Neural progenitor cell (in vitro differentiated cells): Measurements from ENCODE around the gene TEX14. TPM values are rescaled to one million over a fixed set of nuclear protein-coding genes. Genes with fewer than 3 reads are reported as not detected.
A peak's percentile ranks its signal among the peaks of the same experiment; 100 is the strongest.

Source experiments
- DNase-seq: peaks from one replicate; pipeline ENCODE4 v3.0.0-alpha.2; 2016; ENCODE audit warnings: low spot score
- H2AFZ ChIP-seq: fragments of 200-600 bp; sonication (generic); replicated peaks from 2 replicates; pipeline ENCODE4 v1.6.1; 2016; ENCODE audit warnings: antibody characterized with exemption
- H3F3A ChIP-seq: fragments of 200-600 bp; sonication (generic); 2 replicates; pipeline ENCODE4 v1.6.1; 2016; ENCODE audit warnings: antibody characterized with exemption, low read depth
- H3K27ac ChIP-seq: fragments of 200-600 bp; sonication (generic); 2 replicates; pipeline ENCODE4 v1.5.1; 2016; ENCODE audit warnings: mild to moderate bottlenecking
- H3K27me3 ChIP-seq: fragments of 200-600 bp; sonication (generic); 2 replicates; pipeline ENCODE4 v1.6.1; 2016; ENCODE audit warnings: mild to moderate bottlenecking, moderate library complexity
- H3K36me3 ChIP-seq: fragments of 200-600 bp; sonication (generic); 2 replicates; pipeline ENCODE4 v1.5.1; 2016
- H3K4me1 ChIP-seq: fragments of 200-600 bp; sonication (generic); 2 replicates; pipeline ENCODE4 v1.6.1; 2016; ENCODE audit warnings: mixed run types
- H3K4me2 ChIP-seq: fragments of 200-600 bp; sonication (generic); 2 replicates; pipeline ENCODE4 v1.6.1; 2016
- H3K4me3 ChIP-seq: fragments of 200-600 bp; sonication (generic); 2 replicates; pipeline ENCODE4 v1.5.1; 2016
- H3K79me2 ChIP-seq: fragments of 200-600 bp; sonication (generic); 2 replicates; pipeline ENCODE4 v1.6.1; 2016; ENCODE audit warnings: low read depth
- H3K9ac ChIP-seq: fragments of 200-600 bp; sonication (generic); 2 replicates; pipeline ENCODE4 v1.6.1; 2016
- H3K9me3 ChIP-seq: fragments of 200-600 bp; sonication (generic); 2 replicates; pipeline ENCODE4 v1.5.1; 2016; ENCODE audit warnings: low read depth
- H4K20me1 ChIP-seq: fragments of 200-600 bp; sonication (generic); 2 replicates; pipeline ENCODE4 v1.6.1; 2016; ENCODE audit warnings: low read depth
- H3K27ac Mint-ChIP-seq: 3 replicates; pipeline ENCODE4 v1.8.0; 2021; ENCODE audit warnings: mixed read lengths
- H3K27me3 Mint-ChIP-seq: 2 replicates; pipeline ENCODE4 v1.8.0; 2022; ENCODE audit warnings: low read depth, mild to moderate bottlenecking, inconsistent platforms, moderate library complexity, mixed read lengths; ENCODE audit not compliant: insufficient read depth
- H3K36me3 Mint-ChIP-seq: 3 replicates; pipeline ENCODE4 v1.8.0; 2021; ENCODE audit warnings: mixed read lengths
- H3K4me1 Mint-ChIP-seq: 3 replicates; pipeline ENCODE4 v1.8.0; 2021; ENCODE audit warnings: mixed read lengths
- H3K4me3 Mint-ChIP-seq: 3 replicates; pipeline ENCODE4 v1.8.0; 2021; ENCODE audit warnings: mild to moderate bottlenecking, moderate library complexity, mixed read lengths
- H3K9me3 Mint-ChIP-seq: 3 replicates; pipeline ENCODE4 v1.8.0; 2020; ENCODE audit warnings: mixed read lengths
- EZH2 ChIP-seq: fragments of 200-600 bp; sonication (generic); IDR thresholded peaks from 2 replicates; pipeline ENCODE4 v1.6.1; 2017; ENCODE audit warnings: antibody characterized with exemption, mild to moderate bottlenecking, moderate library complexity
- EZH2phosphoT487 ChIP-seq: fragments of 200-600 bp; sonication (generic); IDR thresholded peaks from 2 replicates; pipeline ENCODE4 v1.6.1; 2017; ENCODE audit warnings: antibody characterized with exemption
- total RNA-seq: library from RNA; depleted of rRNA; stranded (reverse); fragments of >200 nt; gene quantifications from 2 replicates; pipeline ENCODE4 v1.2.3, GENCODE V29; 2015; ENCODE audit warnings: low replicate concordance
- TF ChIP-seq, protein P1 (sequence below): fragments of 200-600 bp; sonication (generic); IDR thresholded peaks from 2 replicates; pipeline ENCODE4 v1.5.1; 2017; ENCODE audit warnings: antibody characterized with exemption, mild to moderate bottlenecking

Gene TEX14
- total RNA-seq, 1 donor from 2014 or later, result 0.09 TPM

DNA sequence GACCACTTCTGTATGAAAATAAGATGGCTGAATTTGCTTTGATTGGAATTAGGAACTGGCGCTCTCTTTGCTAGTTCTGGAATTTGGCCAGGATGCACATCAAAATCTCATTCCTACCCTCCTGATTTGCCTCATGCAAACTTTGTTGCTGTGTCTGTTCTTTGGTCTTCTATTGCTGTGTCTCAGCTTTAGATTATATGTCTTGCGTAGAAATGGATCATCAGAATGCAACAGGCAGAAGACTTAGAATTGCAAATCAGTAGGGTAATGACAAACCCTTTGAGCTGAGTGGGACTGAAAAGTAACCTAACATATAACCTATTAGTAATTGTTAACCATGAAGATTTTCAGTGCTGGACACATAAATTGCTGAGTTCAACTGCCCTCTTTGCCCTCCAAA, 30.9 kb upstream of the TEX14 start:
- H3K4me1 Mint-ChIP-seq, result no peaks in the 10 kb centered on the region
- H3K27ac Mint-ChIP-seq, result no peak overlapping the region
- no peak for TF ChIP-seq EZH2
- TF ChIP-seq EZH2phosphoT487, result no peak
- TF ChIP-seq, protein P1, sequence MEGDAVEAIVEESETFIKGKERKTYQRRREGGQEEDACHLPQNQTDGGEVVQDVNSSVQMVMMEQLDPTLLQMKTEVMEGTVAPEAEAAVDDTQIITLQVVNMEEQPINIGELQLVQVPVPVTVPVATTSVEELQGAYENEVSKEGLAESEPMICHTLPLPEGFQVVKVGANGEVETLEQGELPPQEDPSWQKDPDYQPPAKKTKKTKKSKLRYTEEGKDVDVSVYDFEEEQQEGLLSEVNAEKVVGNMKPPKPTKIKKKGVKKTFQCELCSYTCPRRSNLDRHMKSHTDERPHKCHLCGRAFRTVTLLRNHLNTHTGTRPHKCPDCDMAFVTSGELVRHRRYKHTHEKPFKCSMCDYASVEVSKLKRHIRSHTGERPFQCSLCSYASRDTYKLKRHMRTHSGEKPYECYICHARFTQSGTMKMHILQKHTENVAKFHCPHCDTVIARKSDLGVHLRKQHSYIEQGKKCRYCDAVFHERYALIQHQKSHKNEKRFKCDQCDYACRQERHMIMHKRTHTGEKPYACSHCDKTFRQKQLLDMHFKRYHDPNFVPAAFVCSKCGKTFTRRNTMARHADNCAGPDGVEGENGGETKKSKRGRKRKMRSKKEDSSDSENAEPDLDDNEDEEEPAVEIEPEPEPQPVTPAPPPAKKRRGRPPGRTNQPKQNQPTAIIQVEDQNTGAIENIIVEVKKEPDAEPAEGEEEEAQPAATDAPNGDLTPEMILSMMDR, result no peak
- Histone ChIP-seq H3K27ac (no peak overlapping the region), H3K36me3 (peaks cover 3% of the 10 kb centered on the region), H3K27me3 (no peaks in the 10 kb centered on the region), H3K9ac (no peak overlapping the region), H2AFZ (no peak overlapping the region), H4K20me1 (no peaks in the 10 kb centered on the region), H3K9me3 (no peaks in the 10 kb centered on the region), H3K4me2 (no peak overlapping the region), H3F3A (no peaks in the 10 kb centered on the region), H3K4me3 (no peak overlapping the region), H3K4me1 (no peaks in the 10 kb centered on the region), H3K79me2 (no peaks in the 10 kb centered on the region)
- peaks cover 2% of the 10 kb centered on the region for H3K36me3 Mint-ChIP-seq
- H3K4me3 Mint-ChIP-seq, result no peak overlapping the region
- peaks cover 2% of the 10 kb centered on the region for H3K27me3 Mint-ChIP-seq
- DNase-seq, result no peak
- no peaks in the 10 kb centered on the region for H3K9me3 Mint-ChIP-seq

DNA sequence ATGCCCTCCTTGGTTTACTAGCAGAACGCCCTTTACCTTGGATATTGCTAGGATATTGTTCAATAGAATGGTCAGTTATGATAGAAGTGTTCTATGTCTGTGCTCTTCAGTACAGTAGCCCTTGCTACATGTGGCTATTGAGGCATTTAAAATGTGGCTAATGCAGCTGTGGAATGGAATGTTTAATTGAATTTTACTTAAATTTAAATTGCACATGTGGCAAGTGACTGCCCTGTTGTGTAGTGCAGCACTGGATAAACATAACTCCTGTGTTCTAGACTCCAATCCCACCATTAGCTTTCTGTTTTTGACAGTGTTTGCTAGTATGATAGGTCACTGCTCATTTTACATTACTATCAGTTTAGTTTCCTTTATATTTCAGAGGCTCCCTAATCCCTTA, 30.4 kb upstream of the TEX14 start:
- peaks cover 3% of the 10 kb centered on the region for H3K36me3 ChIP-seq
- no peaks in the 10 kb centered on the region for H3K27me3 ChIP-seq
- no peak overlapping the region for H3K4me2 ChIP-seq
- no peaks in the 10 kb centered on the region for H3F3A ChIP-seq
- no peak for DNase-seq
- H3K4me1 ChIP-seq, result no peaks in the 10 kb centered on the region
- H3K27ac ChIP-seq, result no peak overlapping the region
- H3K27me3 Mint-ChIP-seq, result peaks cover 2% of the 10 kb centered on the region
- H3K36me3 Mint-ChIP-seq, result peaks cover 2% of the 10 kb centered on the region
- H3K9me3 ChIP-seq, result no peaks in the 10 kb centered on the region
- H4K20me1 ChIP-seq, result no peaks in the 10 kb centered on the region
- no peaks in the 10 kb centered on the region for H3K79me2 ChIP-seq
- TF ChIP-seq EZH2 (no peak), EZH2phosphoT487 (no peak)
- TF ChIP-seq, protein P1, result no peak
- H3K9me3 Mint-ChIP-seq, result no peaks in the 10 kb centered on the region
- H2AFZ ChIP-seq, result no peak overlapping the region
- no peak overlapping the region for H3K27ac Mint-ChIP-seq
- H3K4me3 ChIP-seq, result no peak overlapping the region
- H3K4me1 Mint-ChIP-seq, result no peaks in the 10 kb centered on the region
- no peak overlapping the region for H3K9ac ChIP-seq
- H3K4me3 Mint-ChIP-seq, result no peak overlapping the region

DNA sequence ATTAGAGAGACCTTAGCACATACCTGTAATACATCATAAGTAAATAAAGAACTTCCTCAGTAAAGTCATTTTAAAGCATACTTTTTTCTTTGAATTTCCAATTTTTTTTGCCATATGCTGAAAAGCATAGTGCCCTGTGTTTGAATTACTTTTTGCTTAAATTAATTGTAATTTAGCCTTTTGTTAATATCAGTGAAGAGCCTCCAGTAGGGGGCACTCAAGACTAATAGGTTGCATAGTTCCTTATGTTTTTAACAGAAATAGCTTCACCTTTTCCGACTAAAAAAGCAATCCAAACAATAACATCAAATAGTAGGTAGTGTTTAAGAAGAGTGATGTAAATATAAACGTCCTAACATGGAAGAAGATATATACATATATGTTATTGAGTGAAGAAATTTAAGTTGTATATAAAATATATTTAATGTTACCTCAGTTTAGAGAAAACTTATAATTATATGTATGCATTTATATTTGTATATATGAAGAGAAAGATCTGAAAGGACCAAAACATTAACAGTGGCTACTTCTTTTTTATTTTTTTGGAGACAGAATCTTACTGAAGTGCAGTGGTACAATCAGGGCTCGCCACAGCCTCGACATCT, 19.2 kb upstream of the TEX14 start:
- H3K36me3 ChIP-seq, result no peaks in the 10 kb centered on the region
- no peaks in the 10 kb centered on the region for H3K9me3 ChIP-seq
- H3K27me3 ChIP-seq, result no peaks in the 10 kb centered on the region
- H3K79me2 ChIP-seq, result no peaks in the 10 kb centered on the region
- no peaks in the 10 kb centered on the region for H3K4me1 ChIP-seq
- no peak overlapping the region for H3K4me3 ChIP-seq
- no peaks in the 10 kb centered on the region for H4K20me1 ChIP-seq
- no peak overlapping the region for H3K9ac ChIP-seq
- H3K27me3 Mint-ChIP-seq, result no peaks in the 10 kb centered on the region
- no peak overlapping the region for H3K4me3 Mint-ChIP-seq
- no peak overlapping the region for H3K4me2 ChIP-seq
- peaks cover 2% of the 10 kb centered on the region for H3K36me3 Mint-ChIP-seq
- H3K9me3 Mint-ChIP-seq, result no peaks in the 10 kb centered on the region
- no peak overlapping the region for H3K27ac Mint-ChIP-seq
- H3K4me1 Mint-ChIP-seq, result no peaks in the 10 kb centered on the region
- peaks cover 9% of the 10 kb centered on the region for H3F3A ChIP-seq
- no peak overlapping the region for H2AFZ ChIP-seq
- no peak for TF ChIP-seq EZH2
- TF ChIP-seq, protein P1, result peak; percentile 97
- peak; percentile 83 for DNase-seq
- H3K27ac ChIP-seq, result no peak overlapping the region
